NT2/D1 (cell line): ENCODE results near the gene EEF2KMT.
"Not testable (repeated sequence)": the region's sequence is repeated elsewhere in the genome, so short reads cannot be mapped to it uniquely, and the experiment has no call there.

Source experiments
- DNase-seq: peaks from one replicate; pipeline ENCODE4 v3.0.0-alpha.2; 2011; ENCODE audit warnings: low read depth, low spot score
- H3K27me3 ChIP-seq: 2 replicates; pipeline ENCODE4 v1.6.0; 2011; ENCODE audit warnings: mild to moderate bottlenecking; ENCODE audit not compliant: insufficient read length, insufficient read depth
- H3K36me3 ChIP-seq: 2 replicates; pipeline ENCODE4 v1.6.1; 2011; ENCODE audit warnings: mild to moderate bottlenecking, low read length, mixed read lengths; ENCODE audit not compliant: insufficient read depth, insufficient read length
- H3K4me1 ChIP-seq: 2 replicates; pipeline ENCODE4 v1.5.1; 2011; ENCODE audit not compliant: insufficient read depth, insufficient read length
- H3K4me3 ChIP-seq: 2 replicates; pipeline ENCODE4 v1.5.1; 2011; ENCODE audit warnings: low read depth; ENCODE audit not compliant: insufficient read length
- H3K9ac ChIP-seq: 2 replicates; pipeline ENCODE4 v1.6.0; 2011; ENCODE audit warnings: low read depth; ENCODE audit not compliant: insufficient read length
- H3K9me3 ChIP-seq: 2 replicates; pipeline ENCODE4 v1.5.1; 2011; ENCODE audit warnings: mild to moderate bottlenecking, low read length; ENCODE audit not compliant: insufficient read depth

EEF2KMT gene

GRCh38 chr16:5090592-5090991 is 7.0 kb downstream of the EEF2KMT start:
- H3K27me3 ChIP-seq, H3K9me3 ChIP-seq, DNase-seq, H3K4me1 ChIP-seq, H3K4me3 ChIP-seq, H3K9ac ChIP-seq: not testable (repeated sequence)
- H3K36me3 ChIP-seq, result peaks cover 51% of the 10 kb centered on the region

GRCh38 chr16:5089911-5090555 is 7.6 kb downstream of the EEF2KMT start:
- not testable (repeated sequence) for H3K4me1 ChIP-seq, H3K9ac ChIP-seq, H3K27me3 ChIP-seq, H3K4me3 ChIP-seq, H3K9me3 ChIP-seq, DNase-seq
- H3K36me3 ChIP-seq, result peaks cover 50% of the 10 kb centered on the region

GRCh38 chr16:5088936-5089335 is 8.7 kb downstream of the EEF2KMT start:
- not testable (repeated sequence) for H3K4me3 ChIP-seq, DNase-seq, H3K4me1 ChIP-seq, H3K27me3 ChIP-seq, H3K9me3 ChIP-seq, H3K9ac ChIP-seq
- peaks cover 52% of the 10 kb centered on the region for H3K36me3 ChIP-seq

- H3K9ac ChIP-seq, H3K27me3 ChIP-seq: not testable (repeated sequence)
- peaks cover 56% of the 10 kb centered on the region for H3K36me3 ChIP-seq
Observed at GRCh38 chr16:5088086-5088790, 9.4 kb downstream of the EEF2KMT start.

GRCh38 chr16:5085716-5086115 is 11.9 kb downstream of the EEF2KMT start:
- not testable (repeated sequence) for H3K27me3 ChIP-seq, DNase-seq, H3K4me1 ChIP-seq, H3K9me3 ChIP-seq, H3K9ac ChIP-seq, H3K4me3 ChIP-seq
- peaks cover 62% of the 10 kb centered on the region for H3K36me3 ChIP-seq

More at GRCh38 chr16:5088086-5088790, 9.4 kb downstream of the EEF2KMT start:
- not testable (repeated sequence) for H3K4me3 ChIP-seq, H3K4me1 ChIP-seq, H3K9me3 ChIP-seq, DNase-seq

GRCh38 chr16:5084802-5085201 is 12.8 kb downstream of the EEF2KMT start:
- H3K27me3 ChIP-seq, H3K9ac ChIP-seq, H3K4me1 ChIP-seq, H3K4me3 ChIP-seq, H3K9me3 ChIP-seq: not testable (repeated sequence)
- H3K36me3 ChIP-seq, result peaks cover 53% of the 10 kb centered on the region
- DNase-seq, result peak; percentile 70

- H3K9ac ChIP-seq, H3K4me1 ChIP-seq, DNase-seq, H3K9me3 ChIP-seq, H3K27me3 ChIP-seq, H3K4me3 ChIP-seq: not testable (repeated sequence)
- peaks cover 49% of the 10 kb centered on the region for H3K36me3 ChIP-seq
Observed at GRCh38 chr16:5084099-5084731, 13.4 kb downstream of the EEF2KMT start.

- H3K36me3 ChIP-seq, result peaks cover 50% of the 10 kb centered on the region
- not testable (repeated sequence) for H3K4me3 ChIP-seq, H3K4me1 ChIP-seq, H3K27me3 ChIP-seq, H3K9me3 ChIP-seq, DNase-seq, H3K9ac ChIP-seq
Observed at GRCh38 chr16:5083646-5084045, 13.9 kb downstream of the EEF2KMT start.

GRCh38 chr16:5080996-5081395 is 16.6 kb downstream of the EEF2KMT start:
- H3K9me3 ChIP-seq, H3K4me3 ChIP-seq, H3K27me3 ChIP-seq, DNase-seq, H3K4me1 ChIP-seq, H3K9ac ChIP-seq: not testable (repeated sequence)
- peaks cover 51% of the 10 kb centered on the region for H3K36me3 ChIP-seq

GRCh38 chr16:5080461-5080860 is 17.1 kb downstream of the EEF2KMT start:
- DNase-seq, result not testable (repeated sequence)

More at GRCh38 chr16:5080461-5080860, 17.1 kb downstream of the EEF2KMT start:
- not testable (repeated sequence) for H3K4me1 ChIP-seq, H3K4me3 ChIP-seq, H3K9ac ChIP-seq, H3K27me3 ChIP-seq, H3K9me3 ChIP-seq
- H3K36me3 ChIP-seq, result peaks cover 52% of the 10 kb centered on the region
